Stimulated activated CD4-positive, alpha-beta T cell treated with anti-CD3 and anti-CD28 coated beads, TNF-alpha, amount 100 ng/mL, for 4 hours (primary cell): Measurements from ENCODE around the gene LARP4.
A peak's percentile ranks its signal among the peaks of the same experiment; 100 is the strongest.
"Not testable (repeated sequence)": the region's sequence is repeated elsewhere in the genome, so short reads cannot be mapped to it uniquely, and the experiment has no call there.

Source experiments
- DNase-seq, 3 experiments: peaks; one replicate each; pipeline ENCODE4 v3.0.0-alpha.2; 2020; ENCODE audit warnings: low read depth in 3 of 3

LARP4 gene

GRCh38 chr12:50483488-50483887, 82.8 kb downstream of the LARP4 start:
- no peak for DNase-seq

- DNase-seq, result no peak
These were observed 88.1 kb downstream of the LARP4 start for GRCh38 chr12:50488801-50489200.

- not testable (repeated sequence) for DNase-seq
These were observed 97.4 kb downstream of the LARP4 start for GRCh38 chr12:50498119-50498518.

- DNase-seq, result peak; percentile 91 to 95 (median 91)
These were observed 104.4 kb downstream of the LARP4 start, which contains the start of gene DIP2B for GRCh38 chr12:50504798-50505674. DIP2B (plus strand) TSS chr12:50504985; CDS start chr12:50505141, 156 bp downstream.

- no peak for DNase-seq
These were observed 105.2 kb downstream of the LARP4 start for GRCh38 chr12:50505675-50506530.

GRCh38 chr12:50506753-50507473, 106.2 kb downstream of the LARP4 start:
- DNase-seq, result no peak

GRCh38 chr12:50507474-50507838, 106.8 kb downstream of the LARP4 start:
- no peak for DNase-seq

GRCh38 chr12:50507930-50508329, 107.2 kb downstream of the LARP4 start:
- no peak for DNase-seq

- DNase-seq, result no peak
These were observed 107.7 kb downstream of the LARP4 start for GRCh38 chr12:50508414-50508813.

GRCh38 chr12:50508970-50509663, 108.4 kb downstream of the LARP4 start:
- no peak for DNase-seq

GRCh38 chr12:50514526-50515276, 114.0 kb downstream of the LARP4 start:
- no peak for DNase-seq

GRCh38 chr12:50515587-50515986, 114.9 kb downstream of the LARP4 start:
- no peak for DNase-seq

- no peak for DNase-seq
These were observed 116.8 kb downstream of the LARP4 start for GRCh38 chr12:50517421-50518048.

GRCh38 chr12:50518090-50518489, 117.4 kb downstream of the LARP4 start:
- DNase-seq, result no peak

GRCh38 chr12:50519353-50519752, 118.7 kb downstream of the LARP4 start:
- no peak for DNase-seq

GRCh38 chr12:50520416-50521207, 119.9 kb downstream of the LARP4 start:
- no peak for DNase-seq

- DNase-seq, result not testable (repeated sequence)
These were observed 121.1 kb downstream of the LARP4 start for GRCh38 chr12:50521781-50522180.

- no peak for DNase-seq
These were observed 123.1 kb downstream of the LARP4 start for GRCh38 chr12:50523772-50524171.

- DNase-seq, result no peak
These were observed 123.9 kb downstream of the LARP4 start for GRCh38 chr12:50524621-50525020.
